Neuron (in vitro differentiated cells): ENCODE data around the gene MYO7A.

Experiments
- H2AFZ ChIP-seq: one replicate; pipeline ENCODE4 v1.6.1; 2013; ENCODE audit warnings: low read depth, mild to moderate bottlenecking, inconsistent platforms, low read length, moderate library complexity
- H3K27me3 ChIP-seq: one replicate; pipeline ENCODE4 v1.6.1; 2013; ENCODE audit warnings: low read length; ENCODE audit not compliant: insufficient read depth
- H3K36me3 ChIP-seq: one replicate; pipeline ENCODE4 v1.6.1; 2013; ENCODE audit warnings: low read length; ENCODE audit not compliant: insufficient read depth
- H3K4me1 ChIP-seq: one replicate; pipeline ENCODE4 v1.6.1; 2013; ENCODE audit warnings: low read length; ENCODE audit not compliant: insufficient read depth
- H3K4me3 ChIP-seq: 2 replicates; pipeline ENCODE4 v1.5.1; 2013; ENCODE audit warnings: mild to moderate bottlenecking, low read length, moderate library complexity
- H3K9me3 ChIP-seq: one replicate; pipeline ENCODE4 v1.6.1; 2013; ENCODE audit warnings: low read length

MYO7A gene

DNA sequence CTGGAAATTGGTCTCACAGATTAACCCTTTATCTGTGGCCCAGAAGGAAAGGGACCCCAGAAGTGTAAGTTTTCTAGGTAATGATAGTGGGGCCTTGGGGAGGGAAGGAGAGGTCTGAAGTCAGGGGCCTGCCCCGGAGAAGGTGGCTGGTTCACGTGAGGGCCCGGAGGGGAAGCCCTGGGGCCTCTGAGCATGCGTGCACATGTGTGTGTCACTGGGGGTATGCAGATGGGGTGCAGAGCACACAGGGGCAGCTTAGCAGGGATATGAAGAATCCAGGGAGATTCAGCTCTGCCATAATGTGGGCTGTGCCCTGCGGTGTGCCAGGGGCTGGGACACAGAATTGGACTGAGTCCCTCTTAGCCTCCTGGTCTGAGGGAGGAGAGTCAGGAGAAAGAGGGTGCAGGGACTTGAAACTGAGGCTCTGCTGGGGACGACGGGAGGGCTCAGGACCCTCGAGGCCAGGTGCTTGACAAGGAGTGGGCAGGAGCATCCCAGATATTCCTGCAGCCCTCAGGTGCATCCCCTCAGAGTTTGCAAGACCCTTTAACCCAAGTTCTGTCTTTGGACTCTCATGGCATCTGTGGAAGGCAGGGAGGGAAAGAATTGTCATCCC is 15.5 kb downstream of the MYO7A start:
- no peaks in the 10 kb centered on the region for H3K9me3 ChIP-seq
- no peaks in the 10 kb centered on the region for H3K36me3 ChIP-seq
- no peak overlapping the region for H2AFZ ChIP-seq
- H3K4me3 ChIP-seq, result no peak overlapping the region
- H3K4me1 ChIP-seq, result peaks cover 4% of the 10 kb centered on the region
- peaks cover 11% of the 10 kb centered on the region for H3K27me3 ChIP-seq

DNA sequence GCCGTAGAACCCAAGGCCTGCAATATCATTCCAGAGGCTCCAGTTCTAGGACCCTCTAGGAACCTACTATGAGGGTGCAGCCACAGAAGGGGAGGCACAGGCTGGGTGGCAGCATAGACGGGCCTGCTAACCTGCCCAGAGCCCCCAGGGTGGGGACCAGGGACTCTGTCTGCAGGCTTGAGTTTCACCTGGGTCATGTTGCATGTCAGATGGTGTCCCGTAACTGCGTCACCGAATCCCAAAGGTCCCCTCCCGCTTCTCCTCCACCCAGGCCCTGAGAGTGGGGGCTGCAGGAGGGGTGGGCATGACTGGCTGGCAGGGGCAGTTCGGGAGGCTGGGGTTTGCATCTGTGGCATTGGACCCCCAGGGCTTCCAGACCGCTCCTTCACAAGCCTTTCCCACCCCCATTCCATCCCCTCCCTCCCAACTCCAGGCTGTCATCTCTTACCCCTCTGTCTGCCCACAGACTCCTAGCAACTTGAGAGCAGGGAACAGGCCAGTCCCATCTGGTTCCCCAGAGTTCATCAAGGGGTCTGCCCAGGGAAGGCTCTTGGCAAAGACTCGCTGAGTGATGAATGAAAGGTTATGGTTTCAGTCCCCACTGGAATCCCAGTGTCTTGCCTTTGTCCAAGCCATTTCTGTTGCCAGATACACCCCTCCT is 16.3 kb downstream of the MYO7A start:
- H3K27me3 ChIP-seq, result peaks cover 11% of the 10 kb centered on the region
- H2AFZ ChIP-seq, result no peak overlapping the region
- no peak overlapping the region for H3K4me3 ChIP-seq
- H3K36me3 ChIP-seq, result no peaks in the 10 kb centered on the region
- no peaks in the 10 kb centered on the region for H3K9me3 ChIP-seq
- peaks cover 4% of the 10 kb centered on the region for H3K4me1 ChIP-seq

DNA sequence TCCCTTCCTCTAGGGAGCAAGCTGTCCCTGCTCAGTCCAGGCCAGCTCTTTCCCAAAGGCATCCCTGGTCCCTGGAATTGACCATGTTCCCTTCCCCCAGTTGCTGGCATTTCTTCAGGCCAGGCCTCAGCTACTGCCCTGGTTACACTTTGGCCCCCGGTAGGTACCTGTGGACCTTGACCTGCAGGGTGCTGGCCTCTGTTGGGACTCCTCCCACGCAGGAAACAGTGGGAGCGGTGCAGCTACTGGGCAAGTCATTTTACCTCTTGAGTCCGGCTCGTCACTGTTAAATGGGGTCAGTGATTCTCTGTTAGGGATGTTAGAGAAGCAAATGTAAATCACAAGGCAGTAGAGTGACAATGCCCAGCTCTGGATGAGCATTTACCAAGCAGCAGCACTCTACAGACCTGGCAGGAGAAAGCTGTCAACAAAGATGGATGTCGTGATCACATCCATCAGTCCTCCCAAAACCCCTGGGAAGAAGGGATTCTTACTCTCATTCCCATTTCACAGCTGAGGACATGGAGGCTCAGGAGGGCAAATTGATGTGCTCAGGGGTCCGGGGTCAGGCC is 16.9 kb downstream of the MYO7A start:
- no peaks in the 10 kb centered on the region for H3K36me3 ChIP-seq
- H3K4me1 ChIP-seq, result peaks cover 4% of the 10 kb centered on the region
- no peaks in the 10 kb centered on the region for H3K9me3 ChIP-seq
- no peak overlapping the region for H2AFZ ChIP-seq
- H3K4me3 ChIP-seq, result no peak overlapping the region
- H3K27me3 ChIP-seq, result peaks cover 11% of the 10 kb centered on the region

GRCh38 chr11:77146261-77147035 is 18.4 kb downstream of the MYO7A start:
- Histone ChIP-seq H2AFZ (no peak overlapping the region), H3K9me3 (no peaks in the 10 kb centered on the region), H3K4me1 (peaks cover 4% of the 10 kb centered on the region), H3K4me3 (no peak overlapping the region), H3K27me3 (peaks cover 7% of the 10 kb centered on the region), H3K36me3 (no peaks in the 10 kb centered on the region)

- Histone ChIP-seq H3K4me3 (no peak overlapping the region), H3K36me3 (no peaks in the 10 kb centered on the region), H3K4me1 (peaks cover 4% of the 10 kb centered on the region), H2AFZ (no peak overlapping the region), H3K9me3 (no peaks in the 10 kb centered on the region), H3K27me3 (peaks cover 7% of the 10 kb centered on the region)
These were observed 18.9 kb downstream of the MYO7A start for GRCh38 chr11:77147036-77147315.

DNA sequence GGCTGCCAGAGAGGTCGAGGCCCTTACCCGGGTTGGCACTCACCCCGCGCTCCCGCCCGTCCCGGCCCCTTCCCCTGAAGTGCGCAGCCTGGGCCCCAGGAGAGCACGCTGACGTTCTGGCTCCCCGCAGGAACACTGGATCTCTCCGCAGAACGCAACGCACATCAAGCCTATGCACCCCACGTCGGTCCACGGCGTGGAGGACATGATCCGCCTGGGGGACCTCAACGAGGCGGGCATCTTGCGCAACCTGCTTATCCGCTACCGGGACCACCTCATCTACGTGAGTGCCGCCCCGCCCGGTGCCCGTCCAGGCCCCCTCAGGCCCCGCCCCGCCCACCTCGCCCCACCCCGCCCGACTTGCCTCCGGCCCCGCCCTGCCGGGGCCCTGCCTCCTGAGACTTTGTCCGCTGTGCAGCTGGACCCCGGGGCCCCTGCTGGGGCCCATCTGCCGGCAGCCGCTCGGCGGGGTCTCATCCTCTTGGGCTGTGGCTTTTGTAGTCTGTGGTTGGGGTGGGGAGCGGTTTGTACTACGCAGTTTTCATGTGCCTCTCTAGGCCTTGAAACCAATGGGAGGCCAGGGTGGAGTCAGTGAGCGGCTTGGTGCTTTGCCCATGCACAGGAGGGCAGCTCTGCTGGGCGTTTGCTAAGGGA is 19.7 kb downstream of the MYO7A start:
- Histone ChIP-seq H2AFZ (no peak overlapping the region), H3K9me3 (no peaks in the 10 kb centered on the region), H3K4me3 (no peak overlapping the region), H3K4me1 (peaks cover 4% of the 10 kb centered on the region), H3K27me3 (peaks cover 7% of the 10 kb centered on the region), H3K36me3 (no peaks in the 10 kb centered on the region)

DNA sequence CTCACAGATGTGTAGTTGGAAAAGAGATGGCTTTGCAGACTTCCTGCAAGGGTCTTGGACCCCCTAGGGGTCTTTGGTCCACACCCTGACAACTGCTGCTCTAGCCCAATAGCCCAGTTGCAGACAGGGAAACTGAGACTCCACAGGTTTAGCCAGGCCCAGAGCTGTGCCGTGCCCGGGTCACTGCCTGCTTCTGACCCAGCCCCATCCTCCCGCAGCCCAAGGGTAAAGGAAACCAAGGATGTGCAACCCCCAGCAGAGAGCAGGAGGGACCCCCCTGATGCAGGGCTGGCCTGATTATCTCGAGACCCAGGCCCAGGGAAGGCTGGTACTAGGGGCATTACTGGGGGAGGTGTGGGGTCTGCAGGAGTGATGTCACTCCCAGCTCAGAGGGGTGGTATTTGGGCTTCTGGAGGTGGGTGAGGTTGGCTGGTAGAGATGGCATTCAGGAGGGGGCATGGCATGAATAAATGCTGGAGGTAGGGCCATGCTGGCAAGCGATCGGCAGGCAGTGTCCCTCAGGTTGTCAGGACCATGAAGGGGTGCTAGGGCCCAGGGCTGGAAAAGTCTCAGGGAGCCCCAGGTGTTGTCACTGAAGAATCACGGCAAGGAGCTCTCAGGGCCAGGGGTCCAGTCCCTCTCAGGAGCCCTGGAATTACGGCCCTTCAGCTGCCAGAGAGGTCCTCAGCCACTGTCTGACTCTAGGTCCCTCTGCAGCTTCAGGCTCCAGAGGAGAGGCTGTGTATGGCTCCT is 21.1 kb downstream of the MYO7A start:
- Histone ChIP-seq H3K36me3 (no peaks in the 10 kb centered on the region), H3K4me3 (no peak overlapping the region), H3K27me3 (peaks cover 7% of the 10 kb centered on the region), H3K4me1 (peaks cover 4% of the 10 kb centered on the region), H2AFZ (no peak overlapping the region), H3K9me3 (no peaks in the 10 kb centered on the region)

GRCh38 chr11:77149716-77150392 is 21.8 kb downstream of the MYO7A start:
- Histone ChIP-seq H3K4me1 (peaks cover 4% of the 10 kb centered on the region), H3K27me3 (peaks cover 7% of the 10 kb centered on the region), H3K9me3 (no peaks in the 10 kb centered on the region), H3K4me3 (no peak overlapping the region), H2AFZ (no peak overlapping the region), H3K36me3 (no peaks in the 10 kb centered on the region)

DNA sequence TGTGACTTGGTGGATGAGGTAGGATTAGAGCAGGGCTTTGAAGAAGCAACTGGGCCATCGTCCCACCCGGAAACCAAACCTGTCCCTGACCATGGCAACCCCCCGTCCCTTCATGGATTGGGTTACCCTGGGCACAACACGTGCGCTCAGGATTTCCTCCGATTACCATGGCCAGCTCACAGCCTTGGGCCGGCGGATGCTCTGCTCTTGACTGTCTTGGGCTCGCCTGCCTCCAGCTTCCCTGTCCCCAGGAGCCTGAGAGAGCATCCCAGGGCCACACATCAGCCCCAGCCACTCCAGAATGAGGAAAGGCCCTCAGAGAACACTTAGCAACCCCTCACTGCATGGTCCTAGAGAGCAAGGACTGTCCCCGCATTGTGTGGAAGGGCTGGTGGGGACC is 22.8 kb downstream of the MYO7A start:
- peaks cover 7% of the 10 kb centered on the region for H3K27me3 ChIP-seq
- H3K4me3 ChIP-seq, result no peak overlapping the region
- H3K4me1 ChIP-seq, result peaks cover 4% of the 10 kb centered on the region
- no peaks in the 10 kb centered on the region for H3K36me3 ChIP-seq
- no peaks in the 10 kb centered on the region for H3K9me3 ChIP-seq
- H2AFZ ChIP-seq, result no peak overlapping the region

- Histone ChIP-seq H3K27me3 (peaks cover 4% of the 10 kb centered on the region), H2AFZ (no peak overlapping the region), H3K36me3 (no peaks in the 10 kb centered on the region), H3K4me3 (no peak overlapping the region), H3K4me1 (peaks cover 4% of the 10 kb centered on the region), H3K9me3 (no peaks in the 10 kb centered on the region)
These were observed 23.9 kb downstream of the MYO7A start for GRCh38 chr11:77151804-77152509.

DNA sequence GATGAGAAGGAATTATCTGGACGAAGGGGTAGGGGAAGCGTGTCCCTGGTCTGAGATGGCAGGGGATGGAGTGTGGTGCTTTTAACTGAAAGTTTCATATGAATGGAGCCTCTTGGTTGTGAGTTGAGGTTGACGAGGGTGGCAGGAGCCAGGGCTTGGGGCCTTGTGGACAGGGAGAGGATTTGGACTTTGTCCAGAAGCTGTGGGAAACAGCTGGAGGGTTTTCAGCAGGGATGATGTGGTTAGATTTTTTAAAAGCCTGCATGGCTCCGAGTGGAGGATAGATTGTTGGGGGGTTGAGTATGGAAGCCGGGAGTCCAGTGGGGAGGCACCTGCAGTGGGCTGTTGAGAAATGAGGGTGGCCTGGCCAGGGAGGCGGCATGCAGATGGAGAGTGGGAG is 24.8 kb downstream of the MYO7A start:
- Histone ChIP-seq H3K9me3 (no peaks in the 10 kb centered on the region), H3K4me3 (no peak overlapping the region), H3K27me3 (peaks cover 4% of the 10 kb centered on the region), H3K4me1 (peaks cover 4% of the 10 kb centered on the region), H3K36me3 (no peaks in the 10 kb centered on the region), H2AFZ (no peak overlapping the region)
